Neural cell (in vitro differentiated cells): ENCODE results near the gene ACAA1.

Experiments
- EP300 ChIP-seq: fragments of 450-650 bp; conservative IDR thresholded peaks from 2 replicates; pipeline ENCODE4 v1.6.1; 2014; ENCODE audit warnings: antibody characterized with exemption, mild to moderate bottlenecking, moderate library complexity; ENCODE audit not compliant: poor library complexity, severe bottlenecking
- EZH2 ChIP-seq: fragments of 200-600, 300-800 bp; shearing (Covaris generic), sonication (generic); IDR thresholded peaks from 2 replicates; pipeline ENCODE4 v1.6.1; 2014; ENCODE audit warnings: antibody characterized with exemption, low read length, borderline replicate concordance, mild to moderate bottlenecking; ENCODE audit not compliant: insufficient read depth, poor library complexity, severe bottlenecking
- POLR2AphosphoS5 ChIP-seq: IDR thresholded peaks from 2 replicates; pipeline ENCODE4 v1.6.1; 2012
- RAD21 ChIP-seq: fragments of 450-650 bp; conservative IDR thresholded peaks from 2 replicates; pipeline ENCODE4 v1.6.1; 2014; ENCODE audit warnings: antibody characterized with exemption, mild to moderate bottlenecking, moderate library complexity
- SMC3 ChIP-seq: fragments of 450-650 bp; conservative IDR thresholded peaks from 2 replicates; pipeline ENCODE4 v1.6.1; 2014; ENCODE audit warnings: antibody characterized with exemption, mild to moderate bottlenecking, moderate library complexity; ENCODE audit not compliant: poor library complexity
- TF ChIP-seq, protein P1 (sequence below): fragments of 450-650 bp; IDR thresholded peaks from 2 replicates; pipeline ENCODE4 v1.5.1; 2014; ENCODE audit warnings: antibody characterized with exemption, mild to moderate bottlenecking, moderate library complexity; ENCODE audit not compliant: poor library complexity, severe bottlenecking
- TF ChIP-seq, protein P2 (sequence below): IDR thresholded peaks from 2 replicates; pipeline ENCODE4 v1.6.1; 2012; ENCODE audit warnings: borderline replicate concordance

DNA sequence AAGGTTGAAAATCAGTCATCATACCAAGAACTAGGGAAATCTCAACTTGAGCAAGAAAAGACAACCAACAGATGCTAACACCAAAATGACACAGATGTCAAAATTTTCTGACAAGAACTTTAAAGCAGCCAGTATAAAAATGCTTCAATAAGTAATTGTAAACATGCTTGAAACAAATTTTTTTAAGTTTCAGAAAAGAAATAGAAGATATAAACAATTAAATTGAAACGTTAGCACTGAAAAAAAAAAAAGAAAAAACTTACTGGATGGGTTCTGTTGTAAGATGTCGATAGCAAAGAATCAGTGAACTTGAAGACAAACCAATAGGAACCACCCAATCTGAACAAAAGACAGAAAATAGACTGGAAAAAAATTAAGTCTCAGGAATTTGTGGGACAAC, 9.6 kb upstream of the ACAA1 start:
- TF ChIP-seq EP300 (no peak), POLR2AphosphoS5 (no peak), EZH2 (no peak), RAD21 (no peak), SMC3 (no peak)
- TF ChIP-seq, protein P1, sequence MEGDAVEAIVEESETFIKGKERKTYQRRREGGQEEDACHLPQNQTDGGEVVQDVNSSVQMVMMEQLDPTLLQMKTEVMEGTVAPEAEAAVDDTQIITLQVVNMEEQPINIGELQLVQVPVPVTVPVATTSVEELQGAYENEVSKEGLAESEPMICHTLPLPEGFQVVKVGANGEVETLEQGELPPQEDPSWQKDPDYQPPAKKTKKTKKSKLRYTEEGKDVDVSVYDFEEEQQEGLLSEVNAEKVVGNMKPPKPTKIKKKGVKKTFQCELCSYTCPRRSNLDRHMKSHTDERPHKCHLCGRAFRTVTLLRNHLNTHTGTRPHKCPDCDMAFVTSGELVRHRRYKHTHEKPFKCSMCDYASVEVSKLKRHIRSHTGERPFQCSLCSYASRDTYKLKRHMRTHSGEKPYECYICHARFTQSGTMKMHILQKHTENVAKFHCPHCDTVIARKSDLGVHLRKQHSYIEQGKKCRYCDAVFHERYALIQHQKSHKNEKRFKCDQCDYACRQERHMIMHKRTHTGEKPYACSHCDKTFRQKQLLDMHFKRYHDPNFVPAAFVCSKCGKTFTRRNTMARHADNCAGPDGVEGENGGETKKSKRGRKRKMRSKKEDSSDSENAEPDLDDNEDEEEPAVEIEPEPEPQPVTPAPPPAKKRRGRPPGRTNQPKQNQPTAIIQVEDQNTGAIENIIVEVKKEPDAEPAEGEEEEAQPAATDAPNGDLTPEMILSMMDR, result no peak
- TF ChIP-seq, protein P2, sequence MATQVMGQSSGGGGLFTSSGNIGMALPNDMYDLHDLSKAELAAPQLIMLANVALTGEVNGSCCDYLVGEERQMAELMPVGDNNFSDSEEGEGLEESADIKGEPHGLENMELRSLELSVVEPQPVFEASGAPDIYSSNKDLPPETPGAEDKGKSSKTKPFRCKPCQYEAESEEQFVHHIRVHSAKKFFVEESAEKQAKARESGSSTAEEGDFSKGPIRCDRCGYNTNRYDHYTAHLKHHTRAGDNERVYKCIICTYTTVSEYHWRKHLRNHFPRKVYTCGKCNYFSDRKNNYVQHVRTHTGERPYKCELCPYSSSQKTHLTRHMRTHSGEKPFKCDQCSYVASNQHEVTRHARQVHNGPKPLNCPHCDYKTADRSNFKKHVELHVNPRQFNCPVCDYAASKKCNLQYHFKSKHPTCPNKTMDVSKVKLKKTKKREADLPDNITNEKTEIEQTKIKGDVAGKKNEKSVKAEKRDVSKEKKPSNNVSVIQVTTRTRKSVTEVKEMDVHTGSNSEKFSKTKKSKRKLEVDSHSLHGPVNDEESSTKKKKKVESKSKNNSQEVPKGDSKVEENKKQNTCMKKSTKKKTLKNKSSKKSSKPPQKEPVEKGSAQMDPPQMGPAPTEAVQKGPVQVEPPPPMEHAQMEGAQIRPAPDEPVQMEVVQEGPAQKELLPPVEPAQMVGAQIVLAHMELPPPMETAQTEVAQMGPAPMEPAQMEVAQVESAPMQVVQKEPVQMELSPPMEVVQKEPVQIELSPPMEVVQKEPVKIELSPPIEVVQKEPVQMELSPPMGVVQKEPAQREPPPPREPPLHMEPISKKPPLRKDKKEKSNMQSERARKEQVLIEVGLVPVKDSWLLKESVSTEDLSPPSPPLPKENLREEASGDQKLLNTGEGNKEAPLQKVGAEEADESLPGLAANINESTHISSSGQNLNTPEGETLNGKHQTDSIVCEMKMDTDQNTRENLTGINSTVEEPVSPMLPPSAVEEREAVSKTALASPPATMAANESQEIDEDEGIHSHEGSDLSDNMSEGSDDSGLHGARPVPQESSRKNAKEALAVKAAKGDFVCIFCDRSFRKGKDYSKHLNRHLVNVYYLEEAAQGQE, result no peak
